ENCODE measurements around the gene KCTD1. TPM values are rescaled to one million over a fixed set of nuclear protein-coding genes. Genes with fewer than 3 reads are reported as not detected.

KCTD1 gene
- total RNA-seq, 2 donors from 2014 or later = 35.1 to 44.4 TPM

- no peak for DNase-seq (ENCODE audit: low spot score)
- H3K9me3 ChIP-seq = no peaks in the 10 kb centered on the region
- no peak overlapping the region for H3K27ac ChIP-seq
- no peaks in the 10 kb centered on the region for H3K36me3 ChIP-seq
- H3K27me3 ChIP-seq = no peaks in the 10 kb centered on the region
- H3K4me1 ChIP-seq = no peaks in the 10 kb centered on the region
- TF ChIP-seq CTCF (IDR thresholded peaks at IDR 0.05) = no peak
- no peak overlapping the region for H3K4me3 ChIP-seq
Observed at GRCh38 chr18:26563024-26563423, 14.7 kb upstream of the KCTD1 start.

- no peak for TF ChIP-seq CTCF (IDR thresholded peaks at IDR 0.05)
- DNase-seq (ENCODE audit: low spot score) = no peak
- H3K4me3 ChIP-seq = no peak overlapping the region
- H3K27me3 ChIP-seq = no peaks in the 10 kb centered on the region
- H3K4me1 ChIP-seq = no peaks in the 10 kb centered on the region
- H3K27ac ChIP-seq = no peak overlapping the region
- no peaks in the 10 kb centered on the region for H3K9me3 ChIP-seq
- H3K36me3 ChIP-seq = no peaks in the 10 kb centered on the region
Observed at GRCh38 chr18:26562568-26562967, 14.2 kb upstream of the KCTD1 start.

- Histone ChIP-seq H3K27ac (no peak overlapping the region), H3K4me3 (no peak overlapping the region), H3K9me3 (no peaks in the 10 kb centered on the region), H3K36me3 (no peaks in the 10 kb centered on the region), H3K27me3 (no peaks in the 10 kb centered on the region), H3K4me1 (no peaks in the 10 kb centered on the region)
- no peak for DNase-seq (ENCODE audit: low spot score)
- no peak for TF ChIP-seq CTCF (IDR thresholded peaks at IDR 0.05)
Observed at GRCh38 chr18:26561769-26562168, 13.4 kb upstream of the KCTD1 start.

GRCh38 chr18:26556573-26556972 lies 8.2 kb upstream of the KCTD1 start:
- DNase-seq (ENCODE audit: low spot score) = no peak
- H3K36me3 ChIP-seq = no peaks in the 10 kb centered on the region
- no peak for TF ChIP-seq CTCF (IDR thresholded peaks at IDR 0.05)
- no peak overlapping the region for H3K4me3 ChIP-seq
- H3K4me1 ChIP-seq = no peaks in the 10 kb centered on the region
- no peaks in the 10 kb centered on the region for H3K27me3 ChIP-seq
- no peaks in the 10 kb centered on the region for H3K9me3 ChIP-seq
- H3K27ac ChIP-seq = no peak overlapping the region

GRCh38 chr18:26555804-26556553 lies 7.6 kb upstream of the KCTD1 start:
- Histone ChIP-seq H3K27me3 (no peaks in the 10 kb centered on the region), H3K36me3 (no peaks in the 10 kb centered on the region), H3K9me3 (no peaks in the 10 kb centered on the region), H3K27ac (no peak overlapping the region), H3K4me1 (peaks cover 0 to 2% of the 10 kb centered on the region in 2 donors), H3K4me3 (no peak overlapping the region)
- DNase-seq (ENCODE audit: low spot score) = no peak
- TF ChIP-seq CTCF (IDR thresholded peaks at IDR 0.05) = no peak

GRCh38 chr18:26553943-26554342 lies 5.6 kb upstream of the KCTD1 start:
- no peak for TF ChIP-seq CTCF (IDR thresholded peaks at IDR 0.05)
- peaks cover 0 to 19% of the 10 kb centered on the region in 2 donors for H3K4me1 ChIP-seq

More at GRCh38 chr18:26553943-26554342, 5.6 kb upstream of the KCTD1 start:
- H3K27me3 ChIP-seq = no peaks in the 10 kb centered on the region
- H3K36me3 ChIP-seq = no peaks in the 10 kb centered on the region
- no peak for DNase-seq (ENCODE audit: low spot score)
- H3K27ac ChIP-seq = no peak overlapping the region
- no peaks in the 10 kb centered on the region for H3K9me3 ChIP-seq
- H3K4me3 ChIP-seq = no peak overlapping the region

Data from right atrium auricular region (tissue), 2 donors.